GM21723 (cell line): ENCODE measurements around the gene DOCK1.

Experiments used
- ATAC-seq: cut with Tn5 transposase; IDR thresholded peaks from one replicate; pipeline ENCODE4 v1.9.1; 2021; ENCODE audit warnings: mild to moderate bottlenecking, moderate library complexity; ENCODE audit not compliant: unreplicated experiment

DOCK1 gene

GRCh38 chr10:127408112-127408710, 503.0 kb downstream of the DOCK1 start:
- ATAC-seq, result no peak

DNA sequence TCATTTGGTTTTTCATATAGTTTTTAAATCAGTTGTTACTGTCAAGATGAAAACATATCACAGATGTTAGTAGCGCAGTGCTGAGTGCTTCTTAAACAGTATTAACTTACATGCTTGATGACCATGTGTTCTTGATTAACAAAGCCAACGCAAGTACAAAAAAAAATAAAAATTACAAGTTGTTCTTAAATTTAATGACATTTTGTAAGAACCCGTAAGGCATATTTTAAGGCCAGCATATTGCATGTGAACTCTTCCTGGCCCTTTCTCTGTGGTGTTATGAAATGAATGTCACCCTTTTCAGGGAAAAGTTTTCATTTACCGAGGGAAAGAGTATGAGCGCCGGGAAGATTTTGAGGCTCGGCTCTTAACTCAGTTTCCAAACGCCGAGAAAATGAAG, 503.5 kb downstream of the DOCK1 start:
- ATAC-seq, result no peak

DNA sequence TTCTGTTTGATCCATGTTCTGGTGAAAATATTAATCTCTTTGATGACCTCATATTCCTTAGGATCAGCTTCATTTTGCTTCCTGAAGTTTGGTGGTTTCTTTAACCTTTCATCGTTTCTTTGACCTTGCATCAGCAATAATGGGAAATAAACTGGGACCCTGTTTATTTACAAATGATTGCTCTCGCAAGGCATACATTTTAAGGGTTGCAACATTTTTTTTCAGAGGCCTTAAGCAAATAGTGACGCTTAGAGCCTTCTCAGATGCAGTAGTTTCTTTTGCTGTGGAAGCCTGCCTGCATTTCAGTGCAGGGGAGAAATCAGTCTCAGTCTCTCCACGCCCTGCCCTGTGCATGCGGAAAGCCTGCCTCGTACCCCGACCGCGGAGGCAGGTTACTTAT, 504.8 kb downstream of the DOCK1 start:
- ATAC-seq, result no peak

GRCh38 chr10:127411062-127411461, 505.8 kb downstream of the DOCK1 start:
- ATAC-seq, result no peak

DNA sequence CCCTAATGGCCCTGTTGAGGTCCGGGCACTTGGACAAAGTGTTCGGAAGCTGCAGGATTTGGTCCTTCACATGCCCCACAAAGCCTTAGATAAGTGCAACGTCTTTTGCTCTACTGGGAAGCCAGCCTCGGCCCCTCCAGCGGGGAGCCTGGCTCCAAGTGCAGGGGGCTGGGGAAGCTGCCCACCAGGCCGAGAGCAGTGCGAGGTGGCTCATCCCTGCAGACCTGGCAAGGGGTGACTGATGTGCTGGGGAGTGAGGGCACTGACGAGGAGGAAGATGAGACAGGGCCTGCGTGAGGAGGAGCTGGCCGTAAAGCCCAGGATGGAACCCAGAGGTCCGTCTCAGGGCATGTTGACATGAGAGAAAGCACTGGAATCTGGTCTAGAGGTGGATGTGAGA, 508.1 kb downstream of the DOCK1 start:
- ATAC-seq, result no peak

GRCh38 chr10:127414024-127414423, 508.8 kb downstream of the DOCK1 start:
- ATAC-seq, result no peak

GRCh38 chr10:127415116-127415515, 509.9 kb downstream of the DOCK1 start:
- no peak for ATAC-seq

DNA sequence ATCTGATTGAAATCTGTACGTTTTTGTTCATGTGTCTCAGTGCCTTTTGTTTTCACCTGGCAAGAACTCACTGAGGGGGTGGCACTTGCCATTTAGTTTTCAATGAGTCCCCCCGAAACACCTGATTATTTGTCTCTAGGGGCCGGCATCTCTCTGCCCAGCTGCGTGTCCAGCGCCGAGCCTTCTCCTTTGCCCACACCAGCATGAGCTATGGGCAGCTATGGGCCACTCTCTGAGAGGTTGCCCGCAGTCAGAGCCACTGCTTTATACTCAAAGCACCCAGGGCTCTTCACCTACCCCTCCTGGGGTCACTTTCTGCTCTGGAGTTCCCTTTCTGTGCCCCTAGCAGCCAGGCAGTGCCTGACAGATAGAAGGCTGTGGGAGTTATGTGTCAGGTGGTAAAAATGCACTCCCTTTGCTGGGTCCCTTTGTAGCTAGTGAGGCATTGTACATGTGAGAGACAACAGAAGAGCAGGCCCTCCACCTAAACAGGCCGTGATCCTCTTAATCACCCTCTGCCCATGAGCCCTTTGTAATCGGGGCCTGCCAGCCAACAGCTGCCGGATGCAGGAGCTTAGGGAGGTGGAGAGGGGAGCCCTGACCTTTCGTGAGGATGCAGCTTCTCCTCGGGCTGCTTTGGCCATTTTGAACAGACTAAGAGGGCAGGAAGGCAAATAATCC, 510.8 kb downstream of the DOCK1 start:
- no peak for ATAC-seq

GRCh38 chr10:127417031-127417430, 511.8 kb downstream of the DOCK1 start:
- ATAC-seq, result no peak

GRCh38 chr10:127417686-127418401, 512.6 kb downstream of the DOCK1 start:
- no peak for ATAC-seq

- no peak for ATAC-seq
Observed at GRCh38 chr10:127418536-127419168, 513.4 kb downstream of the DOCK1 start.

- no peak for ATAC-seq
Observed at GRCh38 chr10:127420138-127420684, 515.0 kb downstream of the DOCK1 start.

GRCh38 chr10:127423218-127423915, 518.1 kb downstream of the DOCK1 start:
- no peak for ATAC-seq

DNA sequence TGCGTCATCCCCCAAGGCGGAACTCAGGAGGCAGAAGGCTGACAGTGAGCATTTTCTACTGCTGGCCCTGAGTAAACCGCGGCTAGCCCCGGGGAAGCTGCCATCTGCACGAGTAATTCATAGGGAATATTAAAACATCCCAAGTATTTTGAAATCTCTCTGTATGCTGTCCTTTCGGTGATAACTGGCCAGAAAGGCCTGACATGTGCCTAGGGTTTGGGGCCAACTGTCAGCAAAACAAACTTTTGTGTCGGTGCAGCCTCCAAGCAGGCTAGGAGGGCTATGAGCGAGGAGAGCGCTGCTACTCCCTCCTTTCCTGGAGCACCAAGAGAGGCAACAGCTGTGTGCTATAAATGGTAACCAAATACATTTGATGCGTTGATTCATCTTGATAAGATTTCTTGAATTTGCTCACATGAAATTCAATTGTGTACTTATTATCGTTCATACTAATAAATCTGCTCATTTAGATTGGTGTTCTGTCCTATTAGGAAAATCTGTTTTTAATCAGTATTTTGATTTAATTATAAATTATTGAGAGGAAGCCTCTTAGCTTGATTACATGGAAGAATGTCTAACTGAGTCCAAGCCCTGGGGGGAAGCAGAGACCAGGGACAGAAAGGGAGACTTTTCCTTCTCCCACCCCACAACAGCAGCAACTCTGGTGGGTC, 519.5 kb downstream of the DOCK1 start:
- no peak for ATAC-seq

GRCh38 chr10:127426746-127427145, 521.5 kb downstream of the DOCK1 start:
- ATAC-seq, result no peak

GRCh38 chr10:127427926-127428325, 522.7 kb downstream of the DOCK1 start:
- ATAC-seq, result no peak

DNA sequence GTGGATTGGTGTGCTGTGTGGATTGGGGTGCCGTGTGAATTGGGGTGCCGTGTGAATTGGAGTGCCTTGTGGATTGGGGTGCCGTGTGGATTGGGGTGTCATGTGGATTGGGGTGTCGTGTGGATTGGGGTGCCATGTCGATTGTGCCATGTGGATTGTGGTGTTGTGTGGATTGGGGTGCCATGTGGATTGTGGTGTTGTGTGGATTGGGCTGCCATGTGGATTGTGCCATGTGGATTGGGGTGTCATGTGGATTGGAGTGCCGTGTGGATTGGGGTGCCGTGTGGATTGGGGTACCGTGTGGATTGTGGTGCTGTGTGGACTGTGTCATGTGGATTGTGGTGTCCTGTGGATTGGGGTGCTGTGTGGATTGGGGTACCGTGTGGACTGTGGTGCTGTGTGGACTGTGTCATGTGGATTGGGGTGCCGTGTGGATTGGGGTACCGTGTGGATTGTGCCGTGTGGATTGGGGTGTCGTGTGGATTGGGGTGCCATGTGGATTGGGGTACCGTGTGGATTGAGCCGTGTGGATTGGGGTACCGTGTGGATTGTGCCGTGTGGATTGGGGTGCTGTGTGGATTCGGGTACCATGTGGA, 523.3 kb downstream of the DOCK1 start:
- ATAC-seq, result no peak

GRCh38 chr10:127429601-127430312, 524.5 kb downstream of the DOCK1 start:
- no peak for ATAC-seq

- ATAC-seq, result no peak
Observed at GRCh38 chr10:127431525-127431924, 526.3 kb downstream of the DOCK1 start.
